HG03565 (cell line): Measurements from ENCODE around the gene KLHL24.
"Not testable (repeated sequence)": the region's sequence is repeated elsewhere in the genome, so short reads cannot be mapped to it uniquely, and the experiment has no call there.

Source experiments
- ATAC-seq: cut with Tn5 transposase; IDR thresholded peaks from one replicate; pipeline ENCODE4 v1.9.1; 2021; ENCODE audit warnings: mild to moderate bottlenecking, moderate library complexity; ENCODE audit not compliant: unreplicated experiment

The KLHL24 gene

GRCh38 chr3:183635431-183636220 is at the start of gene KLHL24:
KLHL24 (plus strand) TSS chr3:183635623; CDS start chr3:183650357, 14,734 bp downstream.
- ATAC-seq = peak; percentile 84

GRCh38 chr3:183586477-183586876 is 48.9 kb upstream of the KLHL24 start:
- ATAC-seq = no peak

GRCh38 chr3:183587336-183587735 is 48.1 kb upstream of the KLHL24 start:
- ATAC-seq = no peak

GRCh38 chr3:183590442-183590841 is 45.0 kb upstream of the KLHL24 start:
- no peak for ATAC-seq

- peak; percentile 87 for ATAC-seq
These were observed 43.4 kb upstream of the KLHL24 start for GRCh38 chr3:183591881-183592521.

- no peak for ATAC-seq
These were observed 42.6 kb upstream of the KLHL24 start for GRCh38 chr3:183592821-183593220.

GRCh38 chr3:183594636-183595035 is 40.8 kb upstream of the KLHL24 start:
- ATAC-seq = no peak

- ATAC-seq = no peak
These were observed 37.5 kb upstream of the KLHL24 start for GRCh38 chr3:183597959-183598358.

GRCh38 chr3:183611326-183611725 is 24.1 kb upstream of the KLHL24 start:
- not testable (repeated sequence) for ATAC-seq

GRCh38 chr3:183613366-183614285 is 21.8 kb upstream of the KLHL24 start:
- no peak for ATAC-seq

GRCh38 chr3:183618542-183618941 is 16.9 kb upstream of the KLHL24 start:
- ATAC-seq = no peak

GRCh38 chr3:183619010-183619409 is 16.4 kb upstream of the KLHL24 start:
- no peak for ATAC-seq

- ATAC-seq = no peak
These were observed 15.7 kb upstream of the KLHL24 start for GRCh38 chr3:183619624-183620251.

GRCh38 chr3:183620252-183620628 is 15.2 kb upstream of the KLHL24 start:
- ATAC-seq = no peak

GRCh38 chr3:183622473-183622872 is 12.9 kb upstream of the KLHL24 start:
- not testable (repeated sequence) for ATAC-seq

GRCh38 chr3:183626877-183627594 is 8.4 kb upstream of the KLHL24 start:
- ATAC-seq = no peak

GRCh38 chr3:183629546-183630301 is 5.7 kb upstream of the KLHL24 start:
- no peak for ATAC-seq

GRCh38 chr3:183631715-183632114 is 3.7 kb upstream of the KLHL24 start:
- no peak for ATAC-seq

GRCh38 chr3:183632725-183633124 is 2.7 kb upstream of the KLHL24 start:
- ATAC-seq = not testable (repeated sequence)
